Left ventricle myocardium inferior (tissue), 1 donor: Measurements from ENCODE around the gene EXOC3L4. TPM values are rescaled to one million over a fixed set of nuclear protein-coding genes. Genes with fewer than 3 reads are reported as not detected.

Source experiments
- DNase-seq: peaks from one replicate; pipeline ENCODE4 v3.0.0-alpha.2; 2020
- H3K27ac ChIP-seq: fragments of 200-600 bp; replicated peaks from 2 replicates; pipeline ENCODE4 v1.8.0; 2021
- H3K27me3 ChIP-seq: fragments of 200-600 bp; 2 replicates; pipeline ENCODE4 v1.8.0; 2021; ENCODE audit warnings: low read depth
- H3K36me3 ChIP-seq: fragments of 200-600 bp; 2 replicates; pipeline ENCODE4 v1.8.0; 2021
- H3K4me1 ChIP-seq: fragments of 200-600 bp; 2 replicates; pipeline ENCODE4 v1.8.0; 2021
- H3K4me3 ChIP-seq: fragments of 200-600 bp; 2 replicates; pipeline ENCODE4 v1.8.0; 2021; ENCODE audit warnings: mild to moderate bottlenecking, moderate library complexity
- H3K9me3 ChIP-seq: fragments of 200-600 bp; replicated peaks from 2 replicates; pipeline ENCODE4 v1.8.0; 2021
- intact Hi-C: fragments of 100-400 bp; cut with micrococcal nuclease; formaldehyde crosslinking; loops from one replicate; pipeline ENCODE4 v1.11.0; 2022
- total RNA-seq: library from RNA; stranded (reverse); fragmentation: NEBNext Ultra II Directional; extraction: Animal tissue kit (Norgen Biotek cat#: 25700); gene quantifications from one replicate; pipeline ENCODE4 v1.2.1, GENCODE V29; 2021
- TF ChIP-seq, protein P1 (sequence below): fragments of 200-600 bp; IDR thresholded peaks from 2 replicates; pipeline ENCODE4 v1.8.0; 2021; ENCODE audit warnings: antibody characterized with exemption, mild to moderate bottlenecking, borderline replicate concordance
- donor health status: DM: no; HTN: yes; CAD: no; lungs with severe emphysema.

EXOC3L4 gene
- total RNA-seq, 1 donor from 2014 or later: 0.66 TPM

DNA sequence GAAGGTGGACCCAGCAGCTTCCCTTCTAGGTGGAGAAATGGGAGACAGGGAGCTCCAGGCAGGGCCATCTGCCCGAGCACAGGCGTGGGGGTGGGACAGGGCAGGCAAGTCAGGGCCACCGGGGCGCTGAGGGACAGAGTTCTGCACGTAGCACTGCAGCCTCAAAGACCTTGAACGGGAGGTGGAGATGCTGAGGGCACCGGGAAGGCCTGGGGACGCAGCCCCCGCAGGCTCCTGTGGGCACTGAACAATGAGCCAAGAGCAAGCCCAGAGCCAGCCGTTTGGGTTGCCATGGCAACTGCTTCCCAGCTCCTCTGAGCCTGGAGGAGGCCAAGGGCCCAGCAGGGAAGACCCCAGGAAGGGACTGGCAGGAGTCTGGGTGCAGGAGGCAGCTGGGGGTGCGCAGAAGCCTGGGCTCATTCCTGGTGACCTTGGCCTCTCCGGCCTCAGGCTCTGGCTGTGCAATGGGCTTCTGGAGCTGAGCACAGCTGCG lies 7.1 kb upstream of the EXOC3L4 start:
- no peaks in the 10 kb centered on the region for H3K36me3 ChIP-seq
- DNase-seq: no peak
- H3K27ac ChIP-seq: no peak overlapping the region
- H3K27me3 ChIP-seq: peaks cover 74% of the 10 kb centered on the region
- no peaks in the 10 kb centered on the region for H3K9me3 ChIP-seq
- no peak overlapping the region for H3K4me3 ChIP-seq
- TF ChIP-seq, protein P1, sequence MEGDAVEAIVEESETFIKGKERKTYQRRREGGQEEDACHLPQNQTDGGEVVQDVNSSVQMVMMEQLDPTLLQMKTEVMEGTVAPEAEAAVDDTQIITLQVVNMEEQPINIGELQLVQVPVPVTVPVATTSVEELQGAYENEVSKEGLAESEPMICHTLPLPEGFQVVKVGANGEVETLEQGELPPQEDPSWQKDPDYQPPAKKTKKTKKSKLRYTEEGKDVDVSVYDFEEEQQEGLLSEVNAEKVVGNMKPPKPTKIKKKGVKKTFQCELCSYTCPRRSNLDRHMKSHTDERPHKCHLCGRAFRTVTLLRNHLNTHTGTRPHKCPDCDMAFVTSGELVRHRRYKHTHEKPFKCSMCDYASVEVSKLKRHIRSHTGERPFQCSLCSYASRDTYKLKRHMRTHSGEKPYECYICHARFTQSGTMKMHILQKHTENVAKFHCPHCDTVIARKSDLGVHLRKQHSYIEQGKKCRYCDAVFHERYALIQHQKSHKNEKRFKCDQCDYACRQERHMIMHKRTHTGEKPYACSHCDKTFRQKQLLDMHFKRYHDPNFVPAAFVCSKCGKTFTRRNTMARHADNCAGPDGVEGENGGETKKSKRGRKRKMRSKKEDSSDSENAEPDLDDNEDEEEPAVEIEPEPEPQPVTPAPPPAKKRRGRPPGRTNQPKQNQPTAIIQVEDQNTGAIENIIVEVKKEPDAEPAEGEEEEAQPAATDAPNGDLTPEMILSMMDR: no peak
- H3K4me1 ChIP-seq: peaks cover 12% of the 10 kb centered on the region
- intact Hi-C loops: no loop called here

DNA sequence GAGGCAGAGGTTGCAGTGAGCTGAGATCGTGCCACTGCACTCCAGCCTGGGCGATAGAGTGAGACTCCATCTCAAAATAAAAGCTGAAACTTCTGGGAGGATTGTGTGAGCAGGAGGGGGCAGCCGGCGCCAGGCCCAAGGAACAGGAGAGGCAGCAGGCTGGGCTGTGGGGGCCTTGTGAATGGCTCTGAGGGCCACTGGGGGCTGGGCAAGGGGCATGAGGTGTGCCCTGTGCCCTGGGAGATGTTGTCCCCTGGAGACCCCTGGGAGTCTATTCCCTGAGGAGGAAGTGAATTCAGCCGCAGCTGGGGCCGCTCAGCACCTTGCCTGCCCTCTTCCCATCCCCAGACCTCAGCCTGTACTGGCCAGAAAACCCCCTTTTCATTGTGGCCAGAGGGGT lies 5.6 kb upstream of the EXOC3L4 start:
- TF ChIP-seq, protein P1: no peak
- no peak for DNase-seq
- intact Hi-C loops: no loop called here
- H3K27ac ChIP-seq: no peak overlapping the region
- no peaks in the 10 kb centered on the region for H3K9me3 ChIP-seq
- H3K4me1 ChIP-seq: peaks cover 12% of the 10 kb centered on the region
- no peak overlapping the region for H3K4me3 ChIP-seq
- H3K36me3 ChIP-seq: no peaks in the 10 kb centered on the region
- peaks cover 59% of the 10 kb centered on the region for H3K27me3 ChIP-seq

DNA sequence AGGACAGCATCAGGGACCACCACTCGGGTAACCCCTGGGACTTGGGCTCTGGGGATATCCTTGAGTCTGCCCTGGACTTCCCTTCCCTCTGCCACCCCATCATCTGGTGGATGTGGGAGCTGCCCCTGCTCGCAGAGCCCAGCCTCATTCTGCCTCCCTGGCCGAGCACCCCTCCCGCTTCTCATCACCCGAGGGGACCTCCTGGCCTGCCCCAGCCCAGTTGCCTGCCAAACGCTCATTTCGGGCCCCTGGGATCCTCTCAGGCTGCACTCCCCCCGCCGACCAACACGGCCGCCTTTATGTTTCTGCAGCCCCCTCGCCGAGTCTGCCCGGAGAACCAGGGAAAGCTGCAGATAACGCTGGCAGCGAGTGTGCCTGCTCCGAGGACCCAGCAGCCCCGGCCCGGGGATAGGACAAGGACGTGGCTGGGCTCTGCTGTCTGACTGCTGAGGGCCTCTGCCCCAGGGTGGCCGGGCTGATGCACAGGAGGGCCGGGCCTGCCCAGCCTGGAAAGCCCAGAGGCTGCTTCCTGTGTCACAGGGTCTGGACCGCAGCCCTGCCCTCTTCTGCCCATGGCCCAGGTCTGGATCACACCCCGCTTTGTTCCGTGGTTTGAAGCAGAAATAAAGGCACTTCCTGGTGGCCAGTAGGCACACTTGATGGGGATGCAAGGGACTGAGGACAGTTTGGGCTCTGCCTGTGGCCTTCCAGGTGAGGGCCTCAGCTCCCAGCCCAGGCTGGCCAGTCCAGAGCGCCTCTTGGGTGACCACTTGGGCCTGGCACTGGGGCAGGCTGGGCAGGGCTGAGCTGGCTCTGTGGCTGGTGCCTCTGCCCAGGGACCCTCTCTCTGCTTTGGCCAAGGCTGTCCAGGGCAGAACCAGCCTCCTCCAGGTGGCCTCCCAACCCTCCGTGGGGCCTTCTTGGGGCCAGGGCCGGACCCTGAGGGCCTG lies 4.9 kb upstream of the EXOC3L4 start:
- Histone ChIP-seq H3K9me3 (no peaks in the 10 kb centered on the region), H3K4me1 (peaks cover 18% of the 10 kb centered on the region), H3K4me3 (no peak overlapping the region), H3K27me3 (peaks cover 52% of the 10 kb centered on the region), H3K27ac (no peak overlapping the region), H3K36me3 (no peaks in the 10 kb centered on the region)
- DNase-seq: no peak
- intact Hi-C loops: no loop called here
- TF ChIP-seq, protein P1: no peak

DNA sequence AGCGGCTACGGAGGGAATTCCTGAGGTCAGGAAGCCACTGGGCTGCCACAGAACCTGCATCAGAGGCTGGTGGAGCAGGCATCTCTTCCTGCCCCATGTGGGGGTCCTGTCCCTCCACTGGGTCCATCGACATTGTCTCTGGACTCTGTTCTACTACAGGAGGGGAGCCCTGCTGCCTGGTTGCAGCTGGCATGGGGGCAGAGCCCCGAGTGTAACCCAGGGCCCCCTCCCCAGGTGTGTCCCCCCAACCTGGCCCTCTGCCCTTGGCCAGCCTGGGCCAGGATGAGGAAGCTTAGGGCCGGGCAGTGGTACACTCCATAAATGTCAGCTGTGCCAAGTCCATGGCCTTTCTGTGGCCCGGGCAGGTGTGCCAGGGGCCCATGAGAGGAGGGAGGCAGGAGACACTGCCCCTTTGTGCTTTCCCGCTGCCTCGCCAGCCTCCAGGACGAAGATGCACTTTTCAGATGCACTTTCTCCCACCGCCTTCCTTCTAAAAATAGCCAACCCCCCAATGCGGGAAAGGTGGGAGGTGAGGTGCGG lies 4.0 kb upstream of the EXOC3L4 start:
- Histone ChIP-seq H3K4me3 (peak overlapping the region; percentile 68), H3K36me3 (no peaks in the 10 kb centered on the region), H3K27me3 (peaks cover 43% of the 10 kb centered on the region), H3K27ac (no peak overlapping the region), H3K4me1 (peaks cover 19% of the 10 kb centered on the region), H3K9me3 (no peaks in the 10 kb centered on the region)
- intact Hi-C loops: no loop called here
- TF ChIP-seq, protein P1: no peak
- DNase-seq: no peak

DNA sequence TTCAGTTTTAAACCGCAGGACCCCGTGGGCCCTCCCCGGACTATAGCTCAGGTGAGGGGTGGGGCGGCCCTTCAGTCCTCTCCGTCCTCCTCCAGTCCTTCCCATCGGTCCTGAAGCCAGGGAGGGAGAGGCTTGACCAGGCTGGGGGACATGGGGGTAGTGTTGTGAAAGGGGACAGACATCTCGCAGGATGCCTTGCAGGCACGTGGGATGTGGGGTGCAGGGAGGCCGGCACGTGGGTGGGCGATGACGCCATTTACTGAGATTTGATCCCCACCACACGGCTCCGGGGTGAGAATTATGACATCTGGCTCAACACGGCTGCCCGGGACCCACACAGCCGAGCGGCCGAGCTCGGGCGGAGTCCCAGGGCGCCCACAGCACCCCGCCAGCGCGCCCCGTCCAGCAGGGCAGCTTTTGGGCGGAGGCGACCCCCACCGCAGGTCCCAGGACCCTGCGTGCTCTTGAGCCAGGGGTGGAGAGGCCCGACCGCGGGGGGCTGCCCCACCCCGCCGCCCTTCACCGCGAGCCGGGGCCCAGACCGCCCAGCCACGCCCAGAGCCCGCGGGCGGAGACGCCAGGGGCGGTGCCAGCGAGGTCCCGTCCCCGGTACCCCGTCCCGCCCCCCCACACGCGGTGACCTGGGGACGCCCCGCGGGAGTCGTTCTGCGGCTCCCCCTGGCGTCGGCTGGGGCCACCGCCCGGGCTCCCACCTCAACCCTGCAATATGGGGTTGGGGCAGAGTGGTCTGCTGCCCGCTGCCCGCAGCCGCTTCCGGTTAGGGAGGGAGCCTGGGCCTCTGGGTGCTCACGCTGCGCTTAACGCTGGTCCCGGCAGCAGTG lies 3.3 kb upstream of the EXOC3L4 start:
- Histone ChIP-seq H3K36me3 (no peaks in the 10 kb centered on the region), H3K27ac (peak overlapping the region; percentile 36), H3K27me3 (peaks cover 36% of the 10 kb centered on the region), H3K9me3 (no peaks in the 10 kb centered on the region), H3K4me1 (peaks cover 19% of the 10 kb centered on the region), H3K4me3 (peak overlapping the region; percentile 68)
- peak; percentile 64 for DNase-seq
- intact Hi-C loops: no loop called here
- TF ChIP-seq, protein P1: peak; percentile 68
